Thyroid gland (tissue), 4 donors: Measurements from ENCODE around the gene ATIC. TPM values are rescaled to one million over a fixed set of nuclear protein-coding genes. Genes with fewer than 3 reads are reported as not detected.

Source experiments
- DNase-seq, 2 donors: peaks; one replicate each; pipeline ENCODE4 v3.0.0-alpha.2; 2019
- H3K27ac ChIP-seq, 3 donors: fragments of 200-600 bp; sonication (generic); 1 replicate in 2 of 3; 2 replicates in 1 of 3; pipeline ENCODE4 v1.5.1; 2016 to 2019; ENCODE audit warnings: mild to moderate bottlenecking in 1 of 3, moderate library complexity in 1 of 3
- H3K27me3 ChIP-seq: fragments of 200-600 bp; sonication (generic); one replicate; pipeline ENCODE4 v1.5.1; 2019
- H3K36me3 ChIP-seq, 2 donors: fragments of 200-600 bp; sonication (generic); one replicate each; pipeline ENCODE4 v1.5.1; 2016 to 2019
- H3K4me1 ChIP-seq, 2 donors: fragments of 200-600 bp; sonication (generic); one replicate each; pipeline ENCODE4 v1.5.1; 2017 to 2019
- H3K4me3 ChIP-seq, 3 donors: fragments of 200-600 bp; sonication (generic); replicated peaks in 1 of 3; 1 replicate in 2 of 3; 2 replicates in 1 of 3; pipeline ENCODE4 v1.5.1; 2016; ENCODE audit warnings: mild to moderate bottlenecking in 1 of 3
- H3K9me3 ChIP-seq: fragments of 200-600 bp; sonication (generic); one replicate; pipeline ENCODE4 v1.5.1; 2017
- CTCF ChIP-seq, 6 experiments: fragments of 200-600 bp in 3 of 6; fragments of 450-650 bp in 3 of 6; sonication (generic) in 3 of 6; IDR thresholded peaks; one replicate each; pipeline ENCODE4 v1.5.1; 2016 to 2019; ENCODE audit warnings: antibody characterized with exemption in 6 of 6, mild to moderate bottlenecking in 2 of 6, inconsistent platforms in 1 of 6, moderate library complexity in 1 of 6
- POLR2A ChIP-seq, 2 donors: fragments of 450-650 bp; IDR thresholded peaks; one replicate each; pipeline ENCODE4 v1.6.1; 2017; ENCODE audit warnings: antibody characterized with exemption in 2 of 2, mild to moderate bottlenecking in 2 of 2, moderate library complexity in 1 of 2
- WGBS, 2 donors: methylation state at CpG; one replicate each; pipeline ENCODE4 v1.1.5; 2017; 5-methylcytosine and 5-hydroxymethylcytosine counted together
- intact Hi-C: fragments of 100-400 bp; cut with DNase I; formaldehyde crosslinking; loops from one replicate; pipeline ENCODE4 v1.15.1; 2023
- total RNA-seq, 4 donors: library from RNA; depleted of rRNA; stranded (reverse); fragments of >200 nt; gene quantifications; one replicate each; pipeline ENCODE4 v1.2.3, GENCODE V29; 2016

Gene ATIC
- total RNA-seq, 4 donors from 2014 or later = 25.7 to 35.1 (median 27.4) TPM

- DNase-seq = no peak
- Histone ChIP-seq H3K36me3 (peaks cover 7 to 15% of the 10 kb centered on the region in 2 donors), H3K9me3 (no peaks in the 10 kb centered on the region), H3K27ac (no peak overlapping the region), H3K4me1 (no peaks in the 10 kb centered on the region), H3K27me3 (no peaks in the 10 kb centered on the region), H3K4me3 (no peak overlapping the region)
- TF ChIP-seq POLR2A (IDR thresholded peaks at IDR 0.05) = no peak
- no peak for TF ChIP-seq CTCF (IDR thresholded peaks at IDR 0.05)
- 92 to 96% methylated on average over 4 of the region's 4 CpGs for WGBS, 2 donors
- intact Hi-C loops = no loop called here
Measured at GRCh38 chr2:215366440-215367032, 54.7 kb downstream of the ATIC start.

GRCh38 chr2:215367662-215368492, 56.0 kb downstream of the ATIC start:
- H3K27ac ChIP-seq = no peak overlapping the region
- no peaks in the 10 kb centered on the region for H3K4me1 ChIP-seq
- no peak for DNase-seq
- intact Hi-C loops = no loop called here
- H3K9me3 ChIP-seq = no peaks in the 10 kb centered on the region
- 87 to 94% methylated on average over 11 of the region's 11 CpGs for WGBS, 2 donors
- TF ChIP-seq CTCF (IDR thresholded peaks at IDR 0.05) (no peak), POLR2A (IDR thresholded peaks at IDR 0.05) (no peak)
- no peaks in the 10 kb centered on the region for H3K27me3 ChIP-seq
- H3K36me3 ChIP-seq = peaks cover 0 to 15% of the 10 kb centered on the region in 2 donors
- H3K4me3 ChIP-seq = no peak overlapping the region

GRCh38 chr2:215368493-215368809, 56.6 kb downstream of the ATIC start:
- DNase-seq = no peak
- no peak overlapping the region for H3K4me3 ChIP-seq
- H3K4me1 ChIP-seq = no peaks in the 10 kb centered on the region
- TF ChIP-seq POLR2A (IDR thresholded peaks at IDR 0.05) = no peak
- TF ChIP-seq CTCF (IDR thresholded peaks at IDR 0.05) = no peak
- H3K36me3 ChIP-seq = peaks cover 0 to 15% of the 10 kb centered on the region in 2 donors
- H3K9me3 ChIP-seq = no peaks in the 10 kb centered on the region
- no peaks in the 10 kb centered on the region for H3K27me3 ChIP-seq
- intact Hi-C loops = no loop called here
- no peak overlapping the region for H3K27ac ChIP-seq

GRCh38 chr2:215369181-215369760, 57.4 kb downstream of the ATIC start:
- no peak for TF ChIP-seq POLR2A (IDR thresholded peaks at IDR 0.05)
- no peak for TF ChIP-seq CTCF (IDR thresholded peaks at IDR 0.05)
- Histone ChIP-seq H3K4me1 (no peaks in the 10 kb centered on the region), H3K36me3 (peaks cover 0 to 15% of the 10 kb centered on the region in 2 donors), H3K27ac (no peak overlapping the region), H3K27me3 (no peaks in the 10 kb centered on the region), H3K9me3 (no peaks in the 10 kb centered on the region), H3K4me3 (no peak overlapping the region)
- intact Hi-C loops = no loop called here
- WGBS, 2 donors = 90 to 93% methylated on average over 3 of the region's 3 CpGs
- no peak for DNase-seq
